ENCODE data around the gene TM2D1.

TM2D1 gene

DNA sequence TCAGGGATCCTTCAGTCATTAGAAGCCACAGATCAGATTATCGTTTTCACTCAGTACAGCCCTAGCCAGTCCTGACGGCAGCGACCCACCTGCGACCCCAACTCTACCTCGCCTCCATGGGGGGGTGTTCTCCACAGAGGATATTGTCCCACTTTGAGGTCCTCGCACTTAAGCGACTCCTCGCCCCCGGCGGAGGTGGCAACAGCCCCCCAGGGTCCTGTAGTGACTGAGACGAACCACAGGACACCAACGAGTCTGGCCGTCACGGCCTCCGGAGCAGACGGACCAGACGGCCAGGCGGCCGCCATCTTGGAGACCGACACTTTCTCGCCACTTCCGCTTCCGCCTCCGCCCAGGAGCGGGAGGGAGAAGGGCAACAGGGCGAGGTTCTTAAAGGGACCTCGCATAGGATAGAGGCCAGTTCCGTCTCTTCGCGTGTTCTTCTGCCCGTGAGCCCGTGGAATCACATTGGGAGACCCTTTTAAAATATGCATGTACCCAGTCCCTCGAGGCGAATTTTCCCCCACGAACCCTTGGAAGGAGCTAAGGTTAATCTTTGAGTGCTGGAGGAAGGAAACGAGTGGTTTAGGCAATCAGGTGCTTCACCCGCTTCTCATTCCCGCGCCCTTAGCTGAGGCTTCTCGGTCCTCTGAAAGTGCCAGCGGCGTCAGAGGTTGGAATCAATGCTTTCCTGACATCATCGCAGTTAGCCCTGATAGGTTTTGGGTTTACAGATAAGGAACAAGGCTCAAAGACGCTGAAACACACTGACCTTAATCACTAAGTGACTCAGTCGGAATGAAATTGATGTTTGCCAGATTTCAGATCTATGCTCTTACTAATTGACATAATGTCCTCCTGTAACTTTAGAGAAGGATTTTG lies at the start of gene TM2D1:
Gene TM2D1 (minus strand): TSS at position 329 of the 882 bp plus-strand sequence. CDS start 21 bp downstream, at position 308.
- peak within 1 kb of the TSS; percentile 71 for H3K27ac ChIP-seq (ENCODE audit: low read depth, low read length)
- peaks cover 0 to 4% of the 10 kb centered on the region in 2 donors for H3K36me3 ChIP-seq (ENCODE audit: control insufficient read depth in 1 of 2, insufficient read depth in 2 of 2, low read length in 2 of 2)
- peaks cover 12 to 14% of the 10 kb centered on the region in 2 donors for H3K4me1 ChIP-seq (ENCODE audit: control insufficient read depth in 1 of 2, insufficient read depth in 2 of 2, low read length in 2 of 2)
- H3K9me3 ChIP-seq (ENCODE audit: control insufficient read depth in 1 of 2, low read length in 2 of 2) = no peaks in the 10 kb centered on the region
- no peaks in the 10 kb centered on the region for H3K27me3 ChIP-seq (ENCODE audit: control insufficient read depth in 1 of 2, insufficient read depth in 2 of 2, low read length in 2 of 2)
- peak within 1 kb of the TSS; percentile 96 to 100 for H3K4me3 ChIP-seq (ENCODE audit: low read depth in 1 of 2, low read length in 2 of 2)
- H3K9ac ChIP-seq (ENCODE audit: low read depth in 1 of 2, low read length in 2 of 2) = peak within 1 kb of the TSS; percentile 92 to 100

DNA sequence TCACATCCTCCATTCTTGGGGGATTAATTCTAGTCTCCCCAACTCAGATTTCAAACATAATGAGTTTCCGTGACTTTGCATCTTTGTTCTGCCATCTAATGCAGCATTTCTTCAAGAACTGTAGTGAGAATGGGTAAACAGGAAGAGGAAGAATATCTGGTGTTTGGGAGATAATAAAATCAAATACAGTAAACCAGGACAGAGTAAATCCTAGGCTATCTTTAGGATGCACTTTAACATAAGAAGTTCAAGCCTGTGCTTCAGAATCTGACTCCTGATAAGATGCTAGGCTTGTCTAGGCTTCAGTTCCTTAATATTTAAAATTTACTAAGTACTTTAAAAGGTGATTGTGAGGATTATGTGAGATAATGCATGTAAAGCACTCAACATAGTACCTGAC lies 45.2 kb upstream of the TM2D1 start:
- H3K36me3 ChIP-seq (ENCODE audit: control insufficient read depth in 1 of 2, insufficient read depth in 2 of 2, low read length in 2 of 2) = peaks cover 5 to 35% of the 10 kb centered on the region in 2 donors
- H3K4me3 ChIP-seq (ENCODE audit: low read depth in 1 of 2, low read length in 2 of 2) = no peak overlapping the region
- H3K9me3 ChIP-seq (ENCODE audit: control insufficient read depth in 1 of 2, low read length in 2 of 2) = no peaks in the 10 kb centered on the region
- no peaks in the 10 kb centered on the region for H3K4me1 ChIP-seq (ENCODE audit: control insufficient read depth in 1 of 2, insufficient read depth in 2 of 2, low read length in 2 of 2)
- no peak overlapping the region for H3K27ac ChIP-seq (ENCODE audit: low read depth, low read length)
- no peak overlapping the region for H3K9ac ChIP-seq (ENCODE audit: low read depth in 1 of 2, low read length in 2 of 2)
- no peaks in the 10 kb centered on the region for H3K27me3 ChIP-seq (ENCODE audit: control insufficient read depth in 1 of 2, insufficient read depth in 2 of 2, low read length in 2 of 2)

DNA sequence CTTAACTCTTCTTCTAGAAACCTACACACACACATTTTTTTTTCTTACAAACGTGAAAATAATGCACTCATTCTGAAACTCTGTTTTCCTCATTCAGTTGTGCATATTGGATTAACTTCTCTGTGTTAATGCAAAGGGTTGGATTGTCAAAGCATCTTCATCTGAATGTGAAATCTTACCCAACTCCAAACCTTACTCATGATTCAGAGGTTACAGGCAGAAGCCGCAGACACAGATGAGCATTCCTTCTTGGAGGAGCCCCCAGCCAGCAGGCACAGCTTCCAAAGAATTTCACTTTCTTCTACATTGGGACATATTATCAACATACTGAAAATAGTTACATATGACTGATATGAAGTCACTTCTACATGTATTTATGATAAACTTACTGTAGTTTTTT lies 33.0 kb upstream of the TM2D1 start:
- no peaks in the 10 kb centered on the region for H3K36me3 ChIP-seq (ENCODE audit: control insufficient read depth in 1 of 2, insufficient read depth in 2 of 2, low read length in 2 of 2)
- no peaks in the 10 kb centered on the region for H3K27me3 ChIP-seq (ENCODE audit: control insufficient read depth in 1 of 2, insufficient read depth in 2 of 2, low read length in 2 of 2)
- no peak overlapping the region for H3K9ac ChIP-seq (ENCODE audit: low read depth in 1 of 2, low read length in 2 of 2)
- H3K4me1 ChIP-seq (ENCODE audit: control insufficient read depth in 1 of 2, insufficient read depth in 2 of 2, low read length in 2 of 2) = no peaks in the 10 kb centered on the region
- no peak overlapping the region for H3K4me3 ChIP-seq (ENCODE audit: low read depth in 1 of 2, low read length in 2 of 2)
- no peaks in the 10 kb centered on the region for H3K9me3 ChIP-seq (ENCODE audit: control insufficient read depth in 1 of 2, low read length in 2 of 2)
- no peak overlapping the region for H3K27ac ChIP-seq (ENCODE audit: low read depth, low read length)

DNA sequence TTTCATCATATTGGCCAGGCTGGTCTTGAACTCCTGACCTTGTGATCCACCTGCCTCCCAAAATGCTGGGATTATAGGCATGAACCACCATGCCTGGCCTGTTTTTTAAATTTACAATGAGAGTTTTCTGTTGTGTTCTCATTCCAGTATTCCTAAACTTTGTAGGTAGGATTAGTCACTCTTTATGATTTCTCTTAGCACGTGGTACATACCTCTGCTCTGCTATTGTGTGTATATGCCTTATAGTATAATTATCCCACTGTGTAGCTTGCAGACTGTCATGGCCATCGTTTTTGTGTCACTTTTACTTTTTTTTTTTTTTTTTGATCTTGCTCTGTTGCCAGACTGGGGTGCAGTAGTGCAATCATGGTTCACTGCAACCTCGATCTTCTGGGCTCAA lies 31.8 kb upstream of the TM2D1 start:
- H3K9me3 ChIP-seq (ENCODE audit: control insufficient read depth in 1 of 2, low read length in 2 of 2) = no peaks in the 10 kb centered on the region
- no peaks in the 10 kb centered on the region for H3K27me3 ChIP-seq (ENCODE audit: control insufficient read depth in 1 of 2, insufficient read depth in 2 of 2, low read length in 2 of 2)
- no peaks in the 10 kb centered on the region for H3K36me3 ChIP-seq (ENCODE audit: control insufficient read depth in 1 of 2, insufficient read depth in 2 of 2, low read length in 2 of 2)
- H3K27ac ChIP-seq (ENCODE audit: low read depth, low read length) = no peak overlapping the region
- H3K9ac ChIP-seq (ENCODE audit: low read depth in 1 of 2, low read length in 2 of 2) = no peak overlapping the region
- H3K4me3 ChIP-seq (ENCODE audit: low read depth in 1 of 2, low read length in 2 of 2) = no peak overlapping the region
- no peaks in the 10 kb centered on the region for H3K4me1 ChIP-seq (ENCODE audit: control insufficient read depth in 1 of 2, insufficient read depth in 2 of 2, low read length in 2 of 2)

DNA sequence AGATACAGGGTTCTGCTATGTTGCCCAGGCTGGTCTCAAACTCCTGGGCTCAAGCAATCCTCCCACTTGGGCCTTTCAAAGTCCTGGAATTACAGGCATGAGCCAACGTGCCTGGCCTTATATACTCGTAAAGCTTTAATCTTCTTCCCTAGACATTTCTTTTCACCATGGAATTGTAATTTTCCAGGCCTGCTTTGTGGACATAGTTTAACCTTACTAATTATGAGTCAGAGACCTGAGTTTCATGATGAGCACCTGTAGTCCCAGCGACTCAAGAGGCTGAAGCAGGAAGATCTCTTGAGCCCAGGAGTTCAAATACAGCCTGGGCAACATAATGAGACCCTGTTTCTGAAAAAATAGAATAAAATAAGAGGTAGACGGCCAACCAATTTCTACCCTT lies 29.6 kb upstream of the TM2D1 start:
- no peak overlapping the region for H3K4me3 ChIP-seq (ENCODE audit: low read depth in 1 of 2, low read length in 2 of 2)
- no peaks in the 10 kb centered on the region for H3K27me3 ChIP-seq (ENCODE audit: control insufficient read depth in 1 of 2, insufficient read depth in 2 of 2, low read length in 2 of 2)
- H3K36me3 ChIP-seq (ENCODE audit: control insufficient read depth in 1 of 2, insufficient read depth in 2 of 2, low read length in 2 of 2) = no peaks in the 10 kb centered on the region
- H3K27ac ChIP-seq (ENCODE audit: low read depth, low read length) = no peak overlapping the region
- no peaks in the 10 kb centered on the region for H3K4me1 ChIP-seq (ENCODE audit: control insufficient read depth in 1 of 2, insufficient read depth in 2 of 2, low read length in 2 of 2)
- no peak overlapping the region for H3K9ac ChIP-seq (ENCODE audit: low read depth in 1 of 2, low read length in 2 of 2)
- H3K9me3 ChIP-seq (ENCODE audit: control insufficient read depth in 1 of 2, low read length in 2 of 2) = no peaks in the 10 kb centered on the region

DNA sequence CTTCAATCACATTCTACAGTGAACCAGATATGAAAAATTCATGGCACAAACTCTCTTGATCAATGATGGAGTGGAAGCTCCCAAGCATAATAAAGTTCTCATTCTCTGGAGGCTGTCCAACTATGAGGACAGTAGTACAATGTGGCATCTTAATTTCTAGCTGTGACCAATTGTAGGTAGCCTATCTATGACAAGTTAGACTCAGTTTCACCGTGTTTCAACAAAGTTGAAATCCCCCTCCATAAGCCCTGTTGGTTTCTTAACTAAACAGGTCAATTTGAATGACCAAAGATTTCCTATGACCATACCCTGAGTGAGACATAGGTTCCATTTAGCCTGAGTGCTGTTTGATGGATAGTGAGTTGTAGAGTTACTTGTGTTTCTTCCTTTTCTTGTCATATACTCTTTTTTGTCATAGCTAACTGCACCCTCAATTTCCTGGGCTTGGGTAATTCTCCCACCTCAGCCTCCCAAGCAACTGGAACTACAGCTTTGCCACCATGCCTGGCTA lies 29.1 kb upstream of the TM2D1 start:
- Histone ChIP-seq H3K27me3 (ENCODE audit: control insufficient read depth in 1 of 2, insufficient read depth in 2 of 2, low read length in 2 of 2) (no peaks in the 10 kb centered on the region), H3K4me3 (ENCODE audit: low read depth in 1 of 2, low read length in 2 of 2) (no peak overlapping the region), H3K4me1 (ENCODE audit: control insufficient read depth in 1 of 2, insufficient read depth in 2 of 2, low read length in 2 of 2) (no peaks in the 10 kb centered on the region), H3K9ac (ENCODE audit: low read depth in 1 of 2, low read length in 2 of 2) (no peak overlapping the region), H3K27ac (ENCODE audit: low read depth, low read length) (no peak overlapping the region), H3K36me3 (ENCODE audit: control insufficient read depth in 1 of 2, insufficient read depth in 2 of 2, low read length in 2 of 2) (no peaks in the 10 kb centered on the region), H3K9me3 (ENCODE audit: control insufficient read depth in 1 of 2, low read length in 2 of 2) (no peaks in the 10 kb centered on the region)

DNA sequence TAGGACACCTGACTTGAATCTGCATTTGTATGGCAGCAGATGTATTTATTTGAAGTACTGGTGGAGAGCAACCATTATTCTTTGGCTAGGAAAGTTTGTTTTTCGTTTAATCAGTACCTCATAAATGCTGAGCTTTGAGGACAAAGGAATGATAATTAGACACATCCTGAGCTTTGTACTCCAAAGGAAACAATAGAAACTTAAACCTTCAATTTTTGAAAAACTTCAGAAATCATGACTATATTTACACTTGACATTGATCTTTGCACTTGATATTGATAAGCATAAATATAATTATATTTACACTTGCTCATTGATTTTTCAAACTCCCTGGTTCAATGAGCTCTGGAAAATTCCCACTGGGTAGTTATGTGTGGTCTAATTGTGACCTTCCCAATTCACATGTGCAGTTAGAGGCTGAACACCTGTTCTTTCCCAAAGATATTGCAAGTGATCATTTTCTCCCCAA lies 28.0 kb upstream of the TM2D1 start:
- Histone ChIP-seq H3K27me3 (ENCODE audit: control insufficient read depth in 1 of 2, insufficient read depth in 2 of 2, low read length in 2 of 2) (no peaks in the 10 kb centered on the region), H3K36me3 (ENCODE audit: control insufficient read depth in 1 of 2, insufficient read depth in 2 of 2, low read length in 2 of 2) (no peaks in the 10 kb centered on the region), H3K9ac (ENCODE audit: low read depth in 1 of 2, low read length in 2 of 2) (no peak overlapping the region), H3K9me3 (ENCODE audit: control insufficient read depth in 1 of 2, low read length in 2 of 2) (no peaks in the 10 kb centered on the region), H3K4me1 (ENCODE audit: control insufficient read depth in 1 of 2, insufficient read depth in 2 of 2, low read length in 2 of 2) (no peaks in the 10 kb centered on the region), H3K4me3 (ENCODE audit: low read depth in 1 of 2, low read length in 2 of 2) (no peak overlapping the region), H3K27ac (ENCODE audit: low read depth, low read length) (no peak overlapping the region)

DNA sequence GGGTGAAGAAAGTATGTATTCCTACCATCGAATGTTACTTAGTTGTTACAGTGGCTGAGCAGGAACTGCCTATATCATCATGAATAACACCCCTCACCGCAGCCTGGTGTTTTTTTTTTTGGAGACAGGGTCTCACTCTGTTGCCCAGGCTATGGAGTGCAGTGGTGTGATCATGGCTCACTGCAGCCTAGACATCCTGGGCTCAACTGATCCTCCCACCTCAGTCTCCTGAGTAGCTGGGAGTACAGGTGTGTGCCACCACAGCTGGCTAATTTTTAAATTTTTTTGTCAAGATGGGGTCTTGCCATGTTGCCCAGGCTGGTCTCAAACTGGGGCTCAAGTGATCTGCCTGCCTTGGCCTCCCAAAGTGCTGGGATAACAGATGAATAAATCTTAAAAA lies 24.6 kb upstream of the TM2D1 start:
- no peak overlapping the region for H3K27ac ChIP-seq (ENCODE audit: low read depth, low read length)
- no peaks in the 10 kb centered on the region for H3K9me3 ChIP-seq (ENCODE audit: control insufficient read depth in 1 of 2, low read length in 2 of 2)
- peaks cover 4 to 11% of the 10 kb centered on the region in 2 donors for H3K4me1 ChIP-seq (ENCODE audit: control insufficient read depth in 1 of 2, insufficient read depth in 2 of 2, low read length in 2 of 2)
- no peaks in the 10 kb centered on the region for H3K36me3 ChIP-seq (ENCODE audit: control insufficient read depth in 1 of 2, insufficient read depth in 2 of 2, low read length in 2 of 2)
- no peak overlapping the region for H3K4me3 ChIP-seq (ENCODE audit: low read depth in 1 of 2, low read length in 2 of 2)
- no peaks in the 10 kb centered on the region for H3K27me3 ChIP-seq (ENCODE audit: control insufficient read depth in 1 of 2, insufficient read depth in 2 of 2, low read length in 2 of 2)
- H3K9ac ChIP-seq (ENCODE audit: low read depth in 1 of 2, low read length in 2 of 2) = no peak overlapping the region

DNA sequence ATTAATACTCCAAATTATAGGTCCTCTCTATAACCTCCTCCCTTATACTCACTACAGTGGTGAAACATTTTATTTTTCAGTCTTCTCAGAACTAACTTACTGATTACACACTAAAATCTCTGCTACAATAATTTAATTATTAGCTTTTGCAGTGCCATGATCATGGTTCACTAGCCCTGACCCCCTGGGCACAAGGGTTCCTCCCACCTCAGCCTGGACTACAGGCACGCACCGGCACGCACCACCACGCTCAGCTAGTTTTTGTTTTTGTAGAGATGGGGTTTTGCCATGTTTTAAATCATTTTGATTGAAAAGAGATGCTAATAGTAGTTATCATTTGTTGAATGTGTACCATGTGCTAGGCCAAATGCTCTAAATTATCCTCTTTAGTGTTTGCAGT lies 23.6 kb upstream of the TM2D1 start:
- H3K4me3 ChIP-seq (ENCODE audit: low read depth in 1 of 2, low read length in 2 of 2) = no peak overlapping the region

DNA sequence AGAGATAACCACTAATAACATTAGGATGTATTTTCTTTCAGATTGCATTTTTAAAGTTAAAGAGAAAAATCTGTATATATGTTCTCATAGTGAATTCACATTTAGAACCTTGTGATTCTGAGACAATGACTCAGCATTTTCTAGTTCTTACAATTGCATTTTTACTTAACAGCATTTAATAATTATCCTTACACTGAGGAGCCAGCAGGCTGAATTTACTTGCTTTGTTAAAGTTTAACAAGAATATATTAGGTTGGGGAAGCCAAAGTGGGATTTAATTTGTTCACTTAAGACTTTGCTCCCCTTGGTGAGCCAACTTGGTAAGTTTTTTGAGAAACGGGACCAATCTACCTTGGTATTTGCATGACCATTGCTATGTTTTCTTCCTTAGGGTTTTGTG lies 21.9 kb upstream of the TM2D1 start:
- H3K4me3 ChIP-seq (ENCODE audit: low read depth in 1 of 2, low read length in 2 of 2) = no peak overlapping the region
- H3K9ac ChIP-seq (ENCODE audit: low read depth in 1 of 2, low read length in 2 of 2) = no peak overlapping the region
- no peaks in the 10 kb centered on the region for H3K27me3 ChIP-seq (ENCODE audit: control insufficient read depth in 1 of 2, insufficient read depth in 2 of 2, low read length in 2 of 2)
- H3K27ac ChIP-seq (ENCODE audit: low read depth, low read length) = no peak overlapping the region
- no peaks in the 10 kb centered on the region for H3K36me3 ChIP-seq (ENCODE audit: control insufficient read depth in 1 of 2, insufficient read depth in 2 of 2, low read length in 2 of 2)
- H3K4me1 ChIP-seq (ENCODE audit: control insufficient read depth in 1 of 2, insufficient read depth in 2 of 2, low read length in 2 of 2) = peaks cover 6 to 18% of the 10 kb centered on the region in 2 donors
- H3K9me3 ChIP-seq (ENCODE audit: control insufficient read depth in 1 of 2, low read length in 2 of 2) = no peaks in the 10 kb centered on the region

More for the DNA sequence above, 23.6 kb upstream of the TM2D1 start:
- no peaks in the 10 kb centered on the region for H3K36me3 ChIP-seq (ENCODE audit: control insufficient read depth in 1 of 2, insufficient read depth in 2 of 2, low read length in 2 of 2)
- no peaks in the 10 kb centered on the region for H3K9me3 ChIP-seq (ENCODE audit: control insufficient read depth in 1 of 2, low read length in 2 of 2)
- no peak overlapping the region for H3K27ac ChIP-seq (ENCODE audit: low read depth, low read length)
- no peak overlapping the region for H3K9ac ChIP-seq (ENCODE audit: low read depth in 1 of 2, low read length in 2 of 2)
- H3K27me3 ChIP-seq (ENCODE audit: control insufficient read depth in 1 of 2, insufficient read depth in 2 of 2, low read length in 2 of 2) = no peaks in the 10 kb centered on the region
- peaks cover 4 to 14% of the 10 kb centered on the region in 2 donors for H3K4me1 ChIP-seq (ENCODE audit: control insufficient read depth in 1 of 2, insufficient read depth in 2 of 2, low read length in 2 of 2)
